ENCODE results near the gene PITPNB.

- TF ChIP-seq EP300 (IDR thresholded peaks at IDR 0.05) (no peak), CTCF (IDR thresholded peaks at IDR 0.05) (no peak), POLR2AphosphoS5 (IDR thresholded peaks at IDR 0.05) (no peak)
These were observed 6.3 kb upstream of the PITPNB start for GRCh38 chr22:27925331-27925730.
